ENCODE measurements around the gene OR2Y1.
"Not testable (repeated sequence)": the region's sequence is repeated elsewhere in the genome, so short reads cannot be mapped to it uniquely, and the experiment has no call there.

The OR2Y1 gene

DNA sequence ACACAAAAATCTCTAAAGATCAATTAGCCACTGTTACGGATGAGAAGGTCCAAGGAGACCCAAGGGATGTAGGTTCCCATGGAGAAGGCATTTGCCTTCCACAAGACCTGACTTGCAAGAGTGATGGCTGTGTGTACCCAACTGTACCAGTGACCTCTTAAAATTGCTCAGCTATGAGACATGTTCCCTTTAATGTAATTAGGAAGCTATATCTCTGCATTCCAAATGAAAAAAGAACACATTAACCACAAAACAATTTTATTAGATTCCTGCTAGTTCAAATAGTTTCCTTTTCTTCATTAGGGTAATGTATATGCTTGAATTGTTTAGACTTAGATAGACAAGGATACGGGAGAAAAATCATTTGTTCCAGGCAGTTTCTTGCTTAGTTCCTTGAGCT lies 3.3 kb downstream of the OR2Y1 start:
- DNase-seq, result no peak

DNA sequence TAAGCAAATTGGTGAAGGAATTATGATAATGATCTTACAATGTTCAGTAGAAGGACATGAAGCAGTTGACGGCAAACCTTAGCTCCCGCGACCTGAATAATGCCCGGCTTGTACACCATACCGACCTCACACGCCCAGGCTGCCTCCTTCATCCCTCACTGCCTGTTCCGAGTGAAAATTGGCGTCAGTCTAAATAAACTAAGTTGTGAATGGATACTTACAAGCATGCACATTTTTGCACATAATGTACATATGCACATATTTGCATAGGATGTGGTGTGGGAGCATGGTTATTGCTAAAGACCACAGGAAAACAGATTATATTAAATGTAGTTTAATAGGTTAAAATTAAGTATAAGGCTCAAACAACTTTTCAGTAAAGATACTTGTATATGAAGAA lies 14.9 kb downstream of the OR2Y1 start:
- DNase-seq, result no peak

DNA sequence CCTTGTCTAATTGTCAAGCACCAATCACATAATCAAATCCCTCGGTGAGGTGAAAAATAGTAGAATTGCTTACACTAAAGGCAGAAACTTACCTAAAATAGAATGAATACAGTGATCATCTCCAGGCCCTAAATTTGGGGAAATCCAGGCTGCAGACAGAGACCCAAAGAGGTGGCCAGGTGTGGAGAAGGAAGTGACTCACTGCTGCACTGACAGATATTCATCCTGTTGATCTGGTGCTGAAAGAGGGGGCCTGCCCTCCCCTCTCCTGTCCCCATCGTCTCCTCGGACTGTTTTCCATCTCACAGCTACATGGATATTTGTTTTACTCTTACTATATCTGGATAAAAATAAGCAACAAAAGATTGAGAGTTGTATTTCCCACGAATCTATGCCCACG lies 15.9 kb downstream of the OR2Y1 start:
- no peak for DNase-seq

DNA sequence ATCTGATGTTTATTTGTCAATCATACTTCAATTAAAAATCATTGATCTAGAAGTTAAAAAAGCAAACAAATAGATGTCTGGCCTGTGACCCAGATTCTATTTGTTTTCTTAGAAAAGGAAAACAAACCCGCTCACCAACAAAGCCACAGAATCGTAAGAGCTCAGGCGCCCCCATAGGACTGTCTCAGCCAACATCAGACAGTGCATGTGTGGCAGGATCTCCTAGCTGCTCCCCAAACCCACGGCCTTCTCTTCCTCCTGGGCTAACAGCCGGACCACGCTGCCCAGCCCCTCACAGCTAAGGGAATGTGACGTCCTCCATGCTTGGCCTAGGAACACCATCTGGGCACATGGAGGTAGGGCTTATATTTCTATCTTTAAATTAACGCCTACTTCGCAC lies 19.4 kb downstream of the OR2Y1 start:
- DNase-seq, result no peak

GRCh38 chr5:180719781-180720180 lies 20.1 kb downstream of the OR2Y1 start:
- DNase-seq, result no peak

GRCh38 chr5:180718810-180719453 lies 20.9 kb downstream of the OR2Y1 start:
- peak; percentile 0 for DNase-seq

- no peak for DNase-seq
Observed at GRCh38 chr5:180717989-180718388, 21.9 kb downstream of the OR2Y1 start.

GRCh38 chr5:180704362-180704761 lies 35.5 kb downstream of the OR2Y1 start:
- peak; percentile 11 for DNase-seq

DNA sequence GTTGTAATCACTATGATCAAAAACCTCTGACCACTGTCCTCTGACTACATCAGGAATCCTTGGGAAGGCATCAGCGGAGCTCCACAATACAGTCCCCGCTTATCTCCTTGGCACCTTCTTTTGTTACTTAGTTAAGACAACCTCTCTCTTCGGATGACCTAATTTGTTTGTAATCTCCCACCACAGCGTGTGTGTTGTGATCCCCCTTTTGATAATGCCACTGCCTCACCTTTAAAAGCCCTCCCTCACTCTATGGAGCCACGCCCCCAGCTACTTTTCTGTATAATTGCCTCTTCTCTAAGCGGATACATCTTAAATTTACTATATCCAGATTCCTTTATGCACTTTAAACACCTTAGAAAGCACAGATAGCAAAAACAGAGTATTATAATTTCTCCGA lies 35.9 kb downstream of the OR2Y1 start:
- DNase-seq, result no peak

DNA sequence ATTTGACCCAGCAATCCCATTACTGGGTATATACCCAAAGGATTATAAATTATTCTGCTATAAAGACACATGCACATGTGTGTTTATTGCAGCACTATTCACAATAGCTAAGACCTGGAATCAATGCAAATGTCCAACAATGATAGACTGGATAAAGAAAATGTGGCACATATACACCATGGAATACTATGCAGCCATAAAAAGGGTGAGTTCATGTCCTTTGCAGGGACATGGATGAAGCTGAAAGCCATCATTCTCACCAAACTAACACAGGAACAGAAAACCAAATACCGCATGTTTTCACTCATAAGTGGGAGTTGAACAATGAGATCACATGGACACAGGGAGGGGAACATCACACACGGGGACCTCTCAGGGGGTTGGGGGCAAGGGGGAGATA lies 36.5 kb downstream of the OR2Y1 start:
- DNase-seq, result not testable (repeated sequence)

- not testable (repeated sequence) for DNase-seq
Observed at GRCh38 chr5:180700440-180700839, 39.4 kb downstream of the OR2Y1 start.

- DNase-seq, result no peak
Observed at GRCh38 chr5:180699042-180699441, 40.8 kb downstream of the OR2Y1 start.

GRCh38 chr5:180696116-180696515 lies 43.7 kb downstream of the OR2Y1 start:
- DNase-seq, result no peak

GRCh38 chr5:180692429-180692828 lies 47.4 kb downstream of the OR2Y1 start:
- no peak for DNase-seq

- DNase-seq, result no peak
Observed at GRCh38 chr5:180691046-180691445, 48.8 kb downstream of the OR2Y1 start.

GRCh38 chr5:180690562-180690961 lies 49.3 kb downstream of the OR2Y1 start:
- DNase-seq, result no peak

DNA sequence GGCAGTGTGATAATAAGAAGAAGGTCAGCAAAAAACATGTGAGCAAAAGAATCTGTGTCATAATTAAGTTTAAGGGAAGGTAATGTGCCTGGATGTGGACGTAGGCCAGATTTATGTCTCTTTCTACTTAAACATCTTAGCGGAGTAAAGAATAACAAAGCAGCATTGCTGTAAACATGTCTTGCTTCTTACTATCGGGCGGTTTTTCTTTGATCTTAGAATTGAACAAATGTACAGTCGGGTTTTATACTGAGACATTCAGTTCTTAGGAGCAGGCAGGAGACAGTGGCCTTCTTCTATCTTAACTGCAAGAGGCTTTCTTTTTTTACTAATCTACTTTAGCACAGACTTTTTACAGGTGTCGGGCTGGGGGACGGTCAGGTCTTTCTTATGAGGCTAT lies 50.1 kb downstream of the OR2Y1 start:
- DNase-seq, result no peak

All from NCI-H1105 (cell line).